EH (cell line): ENCODE data around the gene ZC3H12A.

ENCODE experiments used
- DNase-seq: peaks from one replicate; pipeline ENCODE4 v3.0.0-alpha.2; 2015; ENCODE audit warnings: low read depth

The ZC3H12A gene

GRCh38 chr1:37474046-37474696, at the start of gene ZC3H12A:
Gene ZC3H12A (plus strand): TSS chr1:37474580. CDS start chr1:37475497, 917 bp downstream.
- DNase-seq = peak; percentile 92

- DNase-seq = no peak
These were observed 49.2 kb upstream of the ZC3H12A start for GRCh38 chr1:37425221-37425620.

GRCh38 chr1:37429029-37429428, 45.4 kb upstream of the ZC3H12A start:
- no peak for DNase-seq

GRCh38 chr1:37430103-37430985, 44.0 kb upstream of the ZC3H12A start:
- no peak for DNase-seq

- DNase-seq = no peak
These were observed 41.7 kb upstream of the ZC3H12A start for GRCh38 chr1:37432716-37433115.

- DNase-seq = no peak
These were observed 41.2 kb upstream of the ZC3H12A start for GRCh38 chr1:37433171-37433570.

- peak; percentile 50 for DNase-seq
These were observed 39.8 kb upstream of the ZC3H12A start for GRCh38 chr1:37434292-37435225.

- DNase-seq = no peak
These were observed 37.3 kb upstream of the ZC3H12A start for GRCh38 chr1:37437087-37437486.

- DNase-seq = no peak
These were observed 36.1 kb upstream of the ZC3H12A start for GRCh38 chr1:37438037-37438868.

GRCh38 chr1:37438869-37439343, 35.5 kb upstream of the ZC3H12A start:
- no peak for DNase-seq

- no peak for DNase-seq
These were observed 34.9 kb upstream of the ZC3H12A start for GRCh38 chr1:37439349-37439995.

- no peak for DNase-seq
These were observed 32.9 kb upstream of the ZC3H12A start for GRCh38 chr1:37441490-37441889.

GRCh38 chr1:37442139-37442538, 32.2 kb upstream of the ZC3H12A start:
- DNase-seq = no peak

- DNase-seq = no peak
These were observed 31.7 kb upstream of the ZC3H12A start for GRCh38 chr1:37442644-37443043.

- DNase-seq = no peak
These were observed 27.5 kb upstream of the ZC3H12A start for GRCh38 chr1:37446874-37447273.

GRCh38 chr1:37448185-37448584, 26.2 kb upstream of the ZC3H12A start:
- no peak for DNase-seq

GRCh38 chr1:37448691-37449417, 25.5 kb upstream of the ZC3H12A start:
- peak; percentile 43 for DNase-seq

GRCh38 chr1:37449936-37450335, 24.4 kb upstream of the ZC3H12A start:
- DNase-seq = peak; percentile 29

- DNase-seq = no peak
These were observed 22.0 kb upstream of the ZC3H12A start for GRCh38 chr1:37452416-37452815.

GRCh38 chr1:37453647-37454046, 20.7 kb upstream of the ZC3H12A start:
- DNase-seq = no peak
